Trophoblast cell (in vitro differentiated cells and primary cell): ENCODE data around the gene HAS3.

Experiments
- DNase-seq, 2 donors: peaks; one replicate each; pipeline ENCODE4 v3.0.0-alpha.2; 2016
- H2AFZ ChIP-seq: 2 replicates; pipeline ENCODE4 v1.6.1; 2013; ENCODE audit warnings: low read length, moderate library complexity, mild to moderate bottlenecking; ENCODE audit not compliant: insufficient read depth, poor library complexity
- H2AK5ac ChIP-seq: 2 replicates; pipeline ENCODE4 v1.6.1; 2013; ENCODE audit warnings: mild to moderate bottlenecking, low read length
- H2BK120ac ChIP-seq: 2 replicates; pipeline ENCODE4 v1.6.1; 2013; ENCODE audit warnings: low read length, mild to moderate bottlenecking, moderate library complexity; ENCODE audit not compliant: insufficient read depth, poor library complexity
- H2BK12ac ChIP-seq: 2 replicates; pipeline ENCODE4 v1.6.1; 2013; ENCODE audit warnings: mild to moderate bottlenecking, low read length, moderate library complexity
- H2BK5ac ChIP-seq: 2 replicates; pipeline ENCODE4 v1.6.1; 2013; ENCODE audit warnings: low read length, low read depth, moderate library complexity, mild to moderate bottlenecking; ENCODE audit not compliant: poor library complexity
- H3K14ac ChIP-seq: 2 replicates; pipeline ENCODE4 v1.6.1; 2013; ENCODE audit warnings: mild to moderate bottlenecking, low read length
- H3K18ac ChIP-seq: 2 replicates; pipeline ENCODE4 v1.6.1; 2013; ENCODE audit warnings: mild to moderate bottlenecking, low read length
- H3K23ac ChIP-seq: 2 replicates; pipeline ENCODE4 v1.6.1; 2013; ENCODE audit warnings: low read length
- H3K27ac ChIP-seq: 2 replicates; pipeline ENCODE4 v1.5.1; 2013; ENCODE audit warnings: low read depth, mild to moderate bottlenecking, inconsistent platforms, low read length, moderate library complexity
- H3K27me3 ChIP-seq: 2 replicates; pipeline ENCODE4 v1.6.1; 2013; ENCODE audit warnings: inconsistent platforms, mild to moderate bottlenecking, low read length, moderate library complexity; ENCODE audit not compliant: insufficient read depth
- H3K36me3 ChIP-seq, 2 experiments: 1 replicate in 1 of 2; 2 replicates in 1 of 2; pipeline ENCODE4 v1.6.1; 2013; ENCODE audit warnings: low read length in 2 of 2, mild to moderate bottlenecking in 2 of 2, moderate library complexity in 1 of 2; ENCODE audit not compliant: insufficient read depth in 2 of 2, control insufficient read depth in 1 of 2
- H3K4ac ChIP-seq: 2 replicates; pipeline ENCODE4 v1.6.1; 2013; ENCODE audit warnings: low read depth, mild to moderate bottlenecking, low read length, moderate library complexity
- H3K4me1 ChIP-seq, 2 experiments: 1 replicate in 1 of 2; 2 replicates in 1 of 2; pipeline ENCODE4 v1.6.1; 2013; ENCODE audit warnings: low read length in 2 of 2, mild to moderate bottlenecking in 2 of 2, moderate library complexity in 1 of 2; ENCODE audit not compliant: insufficient read depth in 2 of 2, control insufficient read depth in 1 of 2
- H3K4me2 ChIP-seq: 2 replicates; pipeline ENCODE4 v1.6.1; 2013; ENCODE audit warnings: inconsistent platforms, mild to moderate bottlenecking, low read length, moderate library complexity
- H3K4me3 ChIP-seq: 2 replicates; pipeline ENCODE4 v1.5.1; 2013; ENCODE audit warnings: mild to moderate bottlenecking, low read depth, low read length, inconsistent platforms
- H3K79me1 ChIP-seq: one replicate; pipeline ENCODE4 v1.6.1; 2013; ENCODE audit warnings: low read length
- H3K79me2 ChIP-seq: 2 replicates; pipeline ENCODE4 v1.6.1; 2013; ENCODE audit warnings: low read length, mild to moderate bottlenecking; ENCODE audit not compliant: control insufficient read depth, insufficient read depth, poor library complexity
- H3K9ac ChIP-seq: 2 replicates; pipeline ENCODE4 v1.6.1; 2013; ENCODE audit warnings: mild to moderate bottlenecking, low read length
- H3K9me3 ChIP-seq: 2 replicates; pipeline ENCODE4 v1.6.1; 2013; ENCODE audit warnings: low read depth, mild to moderate bottlenecking, control low read depth, inconsistent platforms, low read length; ENCODE audit not compliant: insufficient read depth
- H4K12ac ChIP-seq: 2 replicates; pipeline ENCODE4 v1.6.1; 2013; ENCODE audit warnings: low read depth, mild to moderate bottlenecking, low read length, moderate library complexity
- H4K8ac ChIP-seq: 2 replicates; pipeline ENCODE4 v1.6.1; 2013; ENCODE audit warnings: low read depth, mild to moderate bottlenecking, low read length, moderate library complexity
- H4K91ac ChIP-seq: one replicate; pipeline ENCODE4 v1.6.1; 2013; ENCODE audit warnings: low read depth, mild to moderate bottlenecking, low read length, moderate library complexity
- WGBS: extraction: QIAGEN DNeasy Blood & Tissue Kit; methylation state at CpG from one replicate; pipeline ENCODE4 v1.1.7; 2013; ENCODE audit warnings: missing lambda C conversion rate; ENCODE audit not compliant: insufficient read length, insufficient coverage; ENCODE audit errors: extremely low coverage; 5-methylcytosine and 5-hydroxymethylcytosine counted together

HAS3 gene

DNA sequence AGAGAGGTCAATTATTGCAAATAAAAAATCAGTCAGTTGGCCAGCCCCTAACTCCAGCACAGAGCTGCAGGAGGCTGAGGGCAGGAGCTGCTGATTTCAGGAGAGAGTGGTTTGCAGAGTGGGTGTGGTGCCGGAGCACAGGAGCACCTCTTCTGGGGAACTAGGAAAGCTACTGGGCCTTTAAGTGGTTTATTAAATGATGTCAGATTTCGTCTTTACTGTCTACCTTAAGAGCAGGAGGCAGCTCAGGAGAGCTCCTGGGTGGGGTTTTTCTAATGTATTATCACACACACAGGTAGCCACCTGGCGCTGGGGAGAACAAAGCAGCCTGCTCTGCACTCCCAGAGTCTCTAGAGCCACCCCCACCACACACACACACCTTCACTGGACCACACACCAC is 11.5 kb upstream of the HAS3 start:
- no peak for DNase-seq
- Histone ChIP-seq H2BK5ac (no peak overlapping the region), H2BK120ac (no peak overlapping the region), H3K4me3 (no peak overlapping the region), H2AFZ (no peak overlapping the region), H3K14ac (no peak overlapping the region), H2BK12ac (no peak overlapping the region), H4K91ac (no peak overlapping the region), H2AK5ac (no peak overlapping the region), H3K4me2 (no peak overlapping the region), H3K9ac (no peak overlapping the region), H3K18ac (no peak overlapping the region), H3K36me3 (no peaks in the 10 kb centered on the region), H3K4me1 (peaks cover 2 to 5% of the 10 kb centered on the region in 2 experiments), H3K79me2 (no peaks in the 10 kb centered on the region), H3K4ac (no peak overlapping the region), H3K23ac (no peak overlapping the region), H4K12ac (no peak overlapping the region), H3K27me3 (no peaks in the 10 kb centered on the region), H4K8ac (no peak overlapping the region), H3K27ac (no peak overlapping the region), H3K79me1 (no peaks in the 10 kb centered on the region), H3K9me3 (no peaks in the 10 kb centered on the region)
- WGBS = no CpG with 5 or more reads among the region's 3 CpGs

DNA sequence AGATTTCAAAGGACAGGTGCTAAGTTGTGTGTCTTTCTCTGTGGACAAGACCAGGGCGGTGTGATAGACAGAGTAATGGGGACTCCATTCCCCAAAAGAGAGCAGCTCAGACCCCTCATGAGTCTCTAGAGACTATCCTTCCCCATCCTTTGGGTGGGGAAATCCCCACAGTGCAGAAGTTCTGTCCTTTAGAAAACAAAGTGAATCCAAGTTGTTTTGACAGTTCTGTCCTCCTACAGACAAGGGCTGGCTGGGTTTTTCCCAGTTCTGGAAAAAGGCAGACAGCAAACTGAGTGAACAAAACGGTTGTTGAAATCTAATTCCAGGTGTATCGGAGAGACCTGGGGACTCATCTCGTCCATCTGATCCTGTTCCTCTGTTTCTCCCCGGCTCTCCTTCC is 11.0 kb upstream of the HAS3 start:
- no CpG with 5 or more reads among the region's 5 CpGs for WGBS

DNA sequence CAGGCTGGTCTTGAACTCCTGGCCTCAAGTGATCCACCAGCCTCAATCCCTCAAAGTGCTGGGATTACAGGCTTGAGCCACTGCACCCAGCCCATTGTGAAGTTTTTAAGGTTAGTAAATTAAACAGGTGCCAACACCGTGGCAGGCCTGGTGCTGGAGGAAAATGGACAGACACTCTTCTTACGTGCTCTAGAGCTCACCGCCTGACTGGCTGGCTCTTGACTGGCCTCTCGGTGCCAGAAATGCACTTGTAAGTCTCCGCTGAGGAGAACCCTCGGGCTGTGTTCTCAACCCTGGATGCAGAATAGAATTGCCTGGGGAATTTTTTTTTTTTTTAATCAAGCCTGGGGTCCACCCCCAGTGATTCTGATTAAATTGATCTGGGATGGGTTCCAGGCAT is 10.3 kb upstream of the HAS3 start:
- no peak overlapping the region for H3K4ac ChIP-seq
- no peak overlapping the region for H2AK5ac ChIP-seq
- no peak overlapping the region for H2BK5ac ChIP-seq
- no peak overlapping the region for H4K12ac ChIP-seq
- no peaks in the 10 kb centered on the region for H3K9me3 ChIP-seq
- H3K18ac ChIP-seq = no peak overlapping the region
- H4K91ac ChIP-seq = no peak overlapping the region
- H3K79me2 ChIP-seq = no peaks in the 10 kb centered on the region
- no peak overlapping the region for H3K9ac ChIP-seq
- H3K4me2 ChIP-seq = no peak overlapping the region
- no peak overlapping the region for H2BK12ac ChIP-seq
- no peak for DNase-seq
- no peak overlapping the region for H2AFZ ChIP-seq
- no peak overlapping the region for H3K14ac ChIP-seq
- no peak overlapping the region for H4K8ac ChIP-seq
- no peak overlapping the region for H3K27ac ChIP-seq
- no CpG with 5 or more reads among the region's 6 CpGs for WGBS
- H3K23ac ChIP-seq = no peak overlapping the region
- H2BK120ac ChIP-seq = no peak overlapping the region
- H3K4me1 ChIP-seq = no peaks in the 10 kb centered on the region
- no peaks in the 10 kb centered on the region for H3K27me3 ChIP-seq
- no peaks in the 10 kb centered on the region for H3K79me1 ChIP-seq
- no peaks in the 10 kb centered on the region for H3K36me3 ChIP-seq
- no peak overlapping the region for H3K4me3 ChIP-seq

More for the DNA sequence above, 11.0 kb upstream of the HAS3 start:
- no peaks in the 10 kb centered on the region for H3K27me3 ChIP-seq
- H3K4me2 ChIP-seq = no peak overlapping the region
- H3K23ac ChIP-seq = no peak overlapping the region
- DNase-seq = no peak
- H4K8ac ChIP-seq = no peak overlapping the region
- H2BK12ac ChIP-seq = no peak overlapping the region
- H3K79me2 ChIP-seq = no peaks in the 10 kb centered on the region
- no peak overlapping the region for H3K18ac ChIP-seq
- H3K9me3 ChIP-seq = no peaks in the 10 kb centered on the region
- no peak overlapping the region for H3K4me3 ChIP-seq
- H3K14ac ChIP-seq = no peak overlapping the region
- no peak overlapping the region for H2BK120ac ChIP-seq
- H3K4me1 ChIP-seq = peaks cover 0 to 1% of the 10 kb centered on the region in 2 experiments
- H3K36me3 ChIP-seq = no peaks in the 10 kb centered on the region
- H2BK5ac ChIP-seq = no peak overlapping the region
- H4K12ac ChIP-seq = no peak overlapping the region
- no peaks in the 10 kb centered on the region for H3K79me1 ChIP-seq
- no peak overlapping the region for H2AFZ ChIP-seq
- H3K4ac ChIP-seq = no peak overlapping the region
- no peak overlapping the region for H2AK5ac ChIP-seq
- H3K9ac ChIP-seq = no peak overlapping the region
- no peak overlapping the region for H4K91ac ChIP-seq
- no peak overlapping the region for H3K27ac ChIP-seq

DNA sequence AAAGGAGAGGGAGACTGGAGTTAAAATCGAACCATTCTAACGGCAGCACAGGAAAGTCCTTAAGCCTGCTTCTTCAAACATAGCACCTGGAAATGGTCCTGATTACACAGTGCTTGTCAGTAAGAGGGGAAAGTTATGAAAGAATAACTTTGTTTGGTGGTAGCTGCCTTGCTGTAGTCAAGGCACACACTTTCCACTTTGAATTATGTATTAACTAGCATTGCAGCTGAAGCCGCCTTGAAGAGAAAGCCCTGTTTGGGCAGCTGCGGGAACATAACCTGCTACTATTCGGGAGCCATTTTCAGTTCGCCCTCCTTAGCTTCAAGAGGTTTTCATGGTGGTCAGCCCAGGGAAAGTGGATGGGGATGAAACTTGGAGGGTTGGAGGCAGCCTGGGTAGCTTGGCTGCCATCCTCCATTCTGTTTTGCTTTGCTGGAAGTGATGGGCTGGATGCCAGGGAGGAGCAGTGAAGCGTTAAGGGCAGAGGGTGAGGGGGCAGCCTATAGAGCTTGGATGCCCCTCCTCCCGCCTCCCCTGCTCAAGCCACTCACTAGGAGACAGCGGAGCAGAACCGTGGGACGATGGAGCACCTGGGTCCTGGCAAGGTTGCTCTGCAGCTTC is 5.3 kb upstream of the HAS3 start:
- WGBS = no CpG with 5 or more reads among the region's 11 CpGs
- Histone ChIP-seq H2BK5ac (no peak overlapping the region), H3K18ac (no peak overlapping the region), H3K79me1 (no peaks in the 10 kb centered on the region), H3K9me3 (no peaks in the 10 kb centered on the region), H4K8ac (no peak overlapping the region), H3K36me3 (no peaks in the 10 kb centered on the region), H4K12ac (no peak overlapping the region), H3K27ac (no peak overlapping the region), H3K4ac (no peak overlapping the region), H3K79me2 (no peaks in the 10 kb centered on the region), H4K91ac (no peak overlapping the region), H3K27me3 (peaks cover 1% of the 10 kb centered on the region), H3K23ac (no peak overlapping the region), H3K9ac (no peak overlapping the region), H2BK12ac (no peak overlapping the region), H3K14ac (no peak overlapping the region), H2AK5ac (no peak overlapping the region), H3K4me3 (no peak overlapping the region), H3K4me2 (no peak overlapping the region), H2BK120ac (no peak overlapping the region), H3K4me1 (peaks cover 2 to 3% of the 10 kb centered on the region in 2 experiments), H2AFZ (no peak overlapping the region)
- DNase-seq = no peak
